Activated CD4-positive, CD25-positive, alpha-beta regulatory T cell treated with anti-CD3 and anti-CD28 coated beads, Interleukin-2, amount 50 U/mL, for 16 hours (primary cell): Measurements from ENCODE around the gene GET4.
"Not testable (repeated sequence)": the region's sequence is repeated elsewhere in the genome, so short reads cannot be mapped to it uniquely, and the experiment has no call there.

Experiments used
- DNase-seq: peaks from one replicate; pipeline ENCODE4 v3.0.0-alpha.2; 2020; ENCODE audit warnings: low read depth, low spot score

Gene GET4

DNA sequence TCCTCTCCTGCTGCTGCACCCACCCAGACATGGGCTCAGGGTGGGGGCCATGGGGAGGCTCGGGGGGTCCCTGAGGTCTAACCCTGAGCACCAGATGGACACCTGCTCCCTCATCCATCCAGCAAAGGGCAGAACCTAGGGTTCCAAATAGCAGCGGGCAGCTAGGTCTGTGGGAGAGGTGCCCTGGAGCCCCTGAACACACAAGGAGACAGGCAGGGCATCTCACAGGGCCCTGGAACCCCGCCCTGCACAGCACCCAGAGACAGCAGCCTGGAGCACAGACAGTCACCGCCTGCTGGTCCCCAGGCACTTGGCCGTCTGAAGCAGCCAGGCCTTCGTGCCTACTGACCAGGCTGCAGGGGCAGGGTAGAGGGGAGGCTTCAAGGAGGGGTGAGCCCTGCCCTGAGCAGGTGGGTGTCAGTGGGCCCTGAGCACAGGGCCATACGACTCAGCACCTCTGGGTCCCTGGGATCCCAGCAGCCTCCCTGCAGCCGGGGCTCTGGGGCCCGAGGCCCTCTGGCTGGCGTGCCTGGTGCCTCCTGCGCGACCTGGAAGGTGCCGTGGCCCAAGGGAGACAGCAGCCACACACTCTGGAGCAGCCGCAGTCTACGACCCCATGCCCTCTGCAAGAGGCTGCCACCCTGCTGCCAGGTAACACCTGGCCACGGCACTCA is 38.3 kb downstream of the GET4 start:
- no peak for DNase-seq

GRCh38 chr7:915291-916218 is 39.2 kb downstream of the GET4 start:
- no peak for DNase-seq

- DNase-seq: no peak
Observed at GRCh38 chr7:916291-916941, 40.1 kb downstream of the GET4 start.

DNA sequence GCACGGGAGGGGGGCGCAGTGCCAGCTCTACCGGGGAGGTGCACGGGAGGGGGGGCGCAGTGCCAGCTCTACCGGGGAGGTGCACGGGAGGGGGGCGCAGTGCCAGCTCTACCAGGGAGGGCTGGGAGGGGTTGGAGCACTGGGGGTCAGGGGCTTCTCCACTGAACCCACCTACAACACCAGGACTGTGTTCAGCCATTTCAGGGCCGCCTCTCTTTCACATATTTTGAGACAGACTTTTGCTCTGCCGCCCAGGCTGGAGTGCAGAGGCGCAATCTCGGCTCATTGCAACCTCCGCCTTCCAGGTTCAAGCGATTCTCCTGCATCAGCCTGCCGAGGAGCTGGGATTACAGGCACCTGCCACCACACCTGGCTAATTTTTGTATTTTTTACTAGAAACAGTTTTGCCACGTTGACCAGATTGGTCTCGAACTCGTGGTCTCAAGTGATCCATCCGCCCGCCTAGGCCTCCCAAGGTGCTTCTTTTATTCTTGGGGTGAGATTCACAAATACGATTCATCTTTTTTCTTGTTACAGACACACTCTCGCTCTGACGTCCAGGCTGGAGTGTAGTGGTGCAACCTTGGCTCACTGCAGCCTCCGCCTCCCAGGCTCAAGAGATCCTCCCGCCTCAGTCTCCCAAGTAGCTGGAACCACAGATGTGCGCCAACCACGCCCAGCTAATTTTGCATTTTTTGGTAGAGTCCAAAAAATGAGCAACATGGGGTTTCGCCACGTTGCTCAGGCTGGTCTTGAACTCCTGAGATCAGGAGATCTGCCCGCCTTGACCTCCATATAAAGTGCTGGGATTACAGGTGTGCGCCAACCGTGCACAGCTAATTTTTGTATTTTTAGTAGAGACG is 41.1 kb downstream of the GET4 start:
- no peak for DNase-seq

GRCh38 chr7:918118-918425 is 41.7 kb downstream of the GET4 start:
- DNase-seq: no peak

DNA sequence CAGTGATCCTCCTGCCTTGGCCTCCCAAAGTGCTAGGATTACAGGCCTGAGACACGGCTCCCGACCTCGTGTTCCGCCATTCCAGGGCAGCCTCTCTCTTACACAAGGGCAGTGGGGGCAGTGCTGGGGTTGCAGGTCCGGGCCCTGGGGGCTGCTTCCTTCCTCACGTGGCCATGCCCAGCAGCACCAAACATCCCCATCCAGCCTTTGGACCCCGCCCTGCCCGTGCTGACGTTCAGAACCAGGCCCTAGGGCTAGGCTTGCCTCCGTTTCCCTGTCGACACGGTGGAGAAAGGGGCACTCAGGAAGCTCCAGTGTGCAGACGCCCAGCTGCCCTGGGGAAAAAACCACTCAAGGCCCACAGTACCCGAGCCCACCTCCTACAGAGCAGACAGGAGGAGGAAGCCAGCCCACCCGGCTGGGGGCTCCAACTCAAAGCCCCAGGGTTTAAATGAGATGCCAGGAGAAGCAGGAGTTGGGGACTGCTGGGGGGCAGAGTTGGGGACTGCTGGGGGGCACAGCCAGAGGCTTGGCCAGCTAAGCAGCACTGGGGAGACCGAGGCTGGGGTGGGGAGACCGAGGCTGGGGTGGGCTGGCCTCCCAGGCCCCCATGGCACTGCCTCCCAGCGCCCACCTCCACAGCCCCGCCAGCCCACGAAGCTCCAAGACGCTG is 42.2 kb downstream of the GET4 start:
- DNase-seq: no peak

- no peak for DNase-seq
Observed at GRCh38 chr7:919114-919442, 42.7 kb downstream of the GET4 start.

DNA sequence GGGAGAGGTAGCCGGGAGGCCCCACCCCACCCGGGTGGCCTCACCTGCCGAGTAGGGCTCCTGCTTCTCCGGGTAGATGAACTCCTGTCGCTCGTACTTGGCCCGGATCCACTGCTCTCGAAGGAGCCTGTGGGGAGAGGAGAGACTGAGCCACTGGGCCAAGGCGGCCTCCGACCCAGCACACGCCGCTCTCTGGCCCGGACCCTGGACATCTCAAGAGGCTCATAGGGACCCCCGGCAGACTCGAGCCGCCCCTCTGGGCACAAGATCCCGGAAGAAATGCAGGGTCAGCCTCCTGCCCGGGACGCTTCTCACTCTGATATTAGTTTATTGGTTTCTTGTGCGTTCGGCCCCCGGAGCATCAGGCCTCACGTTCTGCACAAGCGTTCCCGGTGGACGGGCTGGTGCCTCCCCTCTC is 43.6 kb downstream of the GET4 start:
- DNase-seq: no peak

GRCh38 chr7:920351-921070 is 44.2 kb downstream of the GET4 start:
- no peak for DNase-seq

DNA sequence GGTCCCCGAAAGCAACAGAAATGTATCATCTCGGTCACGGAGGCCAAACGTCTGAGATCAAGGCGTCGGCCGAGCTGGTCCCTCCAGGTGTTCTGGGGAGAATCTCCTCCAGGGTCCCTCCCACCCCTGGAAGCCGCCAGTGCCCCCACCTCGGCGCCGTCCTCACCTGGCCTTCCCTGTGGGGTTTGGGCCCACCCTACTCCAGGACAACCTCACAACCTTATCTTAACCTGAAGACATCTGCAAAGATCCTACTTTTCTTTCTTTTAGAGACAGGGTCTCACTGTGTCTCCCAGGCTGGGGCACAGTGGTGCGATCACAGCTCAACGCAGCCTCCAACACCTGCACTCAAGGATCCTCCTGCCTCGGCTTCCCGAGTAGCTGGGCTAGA is 44.7 kb downstream of the GET4 start:
- no peak for DNase-seq

DNA sequence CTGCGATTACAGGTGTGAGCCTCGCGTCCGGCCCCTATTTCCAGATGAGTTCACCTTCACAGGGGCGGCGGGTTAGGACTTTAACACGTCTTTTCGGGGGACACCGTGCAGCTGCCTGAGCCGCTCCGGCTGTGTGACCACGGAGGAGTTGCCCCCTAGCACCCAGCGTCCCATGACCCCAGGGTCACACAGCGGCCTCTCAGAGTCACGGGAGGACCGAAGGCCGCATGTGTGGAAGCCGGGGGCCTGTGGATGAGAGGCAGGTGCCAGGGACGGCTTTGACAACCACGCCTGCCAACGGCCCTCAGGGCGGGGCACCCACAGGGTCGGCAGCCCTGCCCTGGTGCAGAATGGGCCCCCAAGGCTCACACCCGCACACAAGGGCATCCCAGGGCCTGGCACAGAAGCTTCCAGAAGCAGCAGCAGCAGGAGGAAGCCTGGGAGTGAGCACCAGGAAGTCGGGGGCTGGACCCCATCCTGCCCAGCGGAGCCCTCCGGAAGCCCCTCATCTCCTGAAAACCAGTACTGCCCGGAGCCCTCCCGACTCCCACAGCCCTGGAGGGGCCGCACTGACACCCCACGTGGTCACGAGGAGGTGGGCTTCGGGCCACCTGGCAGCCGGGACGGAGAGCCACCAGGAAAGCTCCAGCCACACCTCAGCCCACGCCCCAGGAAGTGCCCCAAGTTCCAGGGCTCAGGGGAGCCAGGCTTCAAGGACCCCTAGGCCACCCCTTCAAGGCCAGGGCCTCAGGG is 45.4 kb downstream of the GET4 start:
- no peak for DNase-seq

DNA sequence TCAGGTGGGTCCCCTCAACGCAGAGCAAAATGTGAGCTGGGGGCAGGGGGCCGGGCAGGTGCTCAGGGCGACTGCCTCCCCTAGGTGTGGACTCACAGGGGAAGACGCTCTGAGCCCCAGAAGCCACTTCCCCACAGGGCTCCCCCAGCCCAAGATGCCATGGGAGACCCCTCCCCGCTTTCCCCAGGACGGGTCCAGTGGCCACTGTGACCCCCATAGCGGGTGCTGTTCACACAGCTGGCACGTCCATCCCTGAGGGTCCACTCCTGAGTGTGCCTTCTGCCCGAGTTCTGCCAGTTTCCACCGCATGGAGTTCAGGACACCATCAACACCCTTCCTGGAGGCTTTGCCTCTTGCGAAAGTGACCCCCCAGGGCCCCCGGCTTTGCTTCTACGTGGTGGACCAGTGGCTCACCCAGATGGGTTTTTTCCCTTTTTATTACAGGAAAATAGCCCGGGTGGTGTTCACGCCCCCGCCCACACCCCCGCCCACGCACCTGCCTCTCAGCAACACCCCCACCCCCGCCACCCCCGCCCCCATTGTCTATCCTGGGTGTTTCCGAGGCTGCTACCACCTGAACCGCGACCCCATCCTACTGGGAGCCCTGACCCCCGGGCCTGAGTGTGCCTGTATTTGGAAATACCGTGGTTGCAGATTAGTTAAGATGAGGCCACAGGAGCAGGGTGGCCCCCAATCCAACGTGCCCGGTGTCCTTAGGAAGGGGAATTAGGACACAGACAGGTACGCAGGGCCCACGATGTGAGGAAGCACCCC is 46.2 kb downstream of the GET4 start:
- no peak for DNase-seq

- DNase-seq: peak; percentile 85
Observed at GRCh38 chr7:923108-924041, 47.0 kb downstream of the GET4 start.

DNA sequence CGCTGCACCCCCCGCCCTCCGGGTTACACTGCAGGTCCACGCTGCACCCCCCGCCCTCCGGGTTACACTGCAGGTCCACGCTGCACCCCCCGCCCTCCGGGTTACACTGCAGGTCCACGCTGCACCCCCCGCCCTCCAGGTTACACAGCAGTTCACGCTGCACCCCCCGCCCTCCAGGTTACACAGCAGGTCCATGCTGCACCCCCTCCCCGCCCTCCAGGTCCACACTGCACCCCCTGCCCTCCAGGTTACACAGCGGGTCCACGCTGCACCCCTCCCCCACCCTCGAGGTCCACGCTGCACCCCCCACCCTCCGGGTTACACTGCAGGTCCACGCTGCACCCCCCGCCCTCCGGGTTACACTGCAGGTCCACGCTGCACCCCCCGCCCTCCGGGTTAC is 47.7 kb downstream of the GET4 start:
- DNase-seq: not testable (repeated sequence)

DNA sequence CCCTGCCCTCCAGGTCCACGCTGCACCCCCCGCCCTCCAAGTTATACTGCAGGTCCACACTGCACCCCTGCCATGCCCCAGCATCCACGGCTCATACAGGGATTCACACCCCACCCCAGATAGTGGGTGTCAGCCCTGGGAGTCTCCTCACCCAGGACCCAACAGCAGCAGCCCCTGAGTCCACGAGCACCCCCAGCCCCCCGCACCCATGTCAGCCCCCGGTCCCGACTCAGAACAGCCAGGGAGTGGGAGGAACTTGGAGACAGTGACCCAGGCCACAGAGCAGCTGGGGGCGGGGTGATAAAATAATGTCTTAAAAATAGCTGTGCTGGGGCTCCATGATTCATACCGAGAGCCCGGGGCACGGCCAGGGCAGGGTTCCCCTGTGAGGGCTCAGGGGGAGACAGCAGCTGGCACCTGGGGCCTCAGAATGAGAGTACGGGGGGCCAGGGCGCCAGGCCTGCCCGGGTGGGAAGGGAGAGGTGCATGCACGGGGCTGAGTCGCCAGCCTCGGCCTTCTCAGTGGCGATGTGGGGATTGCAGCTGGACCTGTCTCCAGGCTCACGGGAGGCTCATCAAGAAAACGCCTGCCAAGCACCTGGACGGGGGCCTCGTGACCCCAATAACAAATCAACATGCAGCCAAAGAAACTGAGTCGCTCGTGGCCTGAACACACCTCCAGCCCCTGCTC is 48.3 kb downstream of the GET4 start:
- peak; percentile 37 for DNase-seq

GRCh38 chr7:925601-926000 is 49.2 kb downstream of the GET4 start:
- no peak for DNase-seq
